Mononuclear cell (primary cell): ENCODE results near the gene UQCRH. TPM values are rescaled to one million over a fixed set of nuclear protein-coding genes. Genes with fewer than 3 reads are reported as not detected.
"Not testable (repeated sequence)": the region's sequence is repeated elsewhere in the genome, so short reads cannot be mapped to it uniquely, and the experiment has no call there.

Experiments
- H3K27me3 ChIP-seq: 2 replicates; pipeline ENCODE4 v1.6.0; 2011; ENCODE audit warnings: low read length, control low read depth; ENCODE audit not compliant: insufficient read depth
- H3K4me1 ChIP-seq: 2 replicates; pipeline ENCODE4 v1.5.1; 2011; ENCODE audit warnings: mild to moderate bottlenecking, low read length, control low read depth; ENCODE audit not compliant: insufficient read depth
- H3K4me3 ChIP-seq: 2 replicates; pipeline ENCODE4 v1.5.1; 2011; ENCODE audit warnings: mild to moderate bottlenecking, low read length, moderate library complexity
- H3K9me3 ChIP-seq: 2 replicates; pipeline ENCODE4 v1.5.1; 2011; ENCODE audit warnings: low read depth, mild to moderate bottlenecking, control low read depth, low read length
- total RNA-seq: library from RNA; depleted of rRNA; stranded (reverse); fragments of >200 nt; gene quantifications from one replicate; pipeline ENCODE4 v1.2.3, GENCODE V29; 2012

UQCRH gene
- total RNA-seq, 1 donor: 311 TPM

DNA sequence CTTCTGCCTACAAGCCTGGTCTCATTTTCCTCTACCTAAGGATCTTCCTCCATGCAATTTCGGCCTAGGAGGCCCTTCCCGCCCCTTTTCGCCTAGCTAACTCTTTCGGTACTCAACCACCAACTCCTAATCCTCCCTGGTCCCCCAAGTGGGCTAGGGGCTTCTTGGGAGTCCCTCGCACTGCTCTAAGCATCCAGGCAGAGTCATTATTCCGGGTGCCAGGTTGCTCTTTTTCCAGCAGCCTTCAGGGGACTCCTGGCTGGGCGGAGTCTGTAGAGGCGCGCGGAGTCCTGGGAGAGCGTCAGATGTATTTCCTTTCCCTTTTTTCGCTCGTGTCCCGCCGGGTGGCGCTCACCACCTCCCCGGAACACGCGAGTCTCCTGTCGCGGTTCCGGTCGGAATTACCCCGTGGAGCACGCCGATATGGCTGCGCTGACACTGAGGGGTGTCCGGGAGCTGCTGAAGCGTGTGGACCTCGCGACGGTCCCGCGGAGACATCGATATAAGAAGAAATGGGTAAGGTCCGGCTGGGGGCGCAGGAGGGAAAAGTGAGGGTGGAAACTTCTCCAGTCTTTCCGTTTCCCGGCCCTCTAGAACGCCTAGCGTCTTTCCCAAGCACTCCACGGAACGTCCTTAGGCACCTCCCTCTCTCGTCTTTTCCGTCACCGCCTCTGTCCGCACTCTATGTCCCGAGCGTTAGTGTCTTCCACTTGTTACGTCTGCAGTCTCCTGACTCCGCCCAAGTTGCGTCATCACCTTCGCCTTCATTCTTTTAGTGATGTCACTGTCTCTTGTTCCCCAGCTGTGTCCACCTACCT lies 37.1 kb downstream of the UQCRH start, which contains the start of gene NSUN4:
Gene NSUN4, plus strand, starts transcription at position 404 of the 818 bp plus-strand sequence. Its CDS starts 20 bp downstream, at position 424.
- Histone ChIP-seq H3K27me3 (no peaks in the 10 kb centered on the region), H3K9me3 (no peaks in the 10 kb centered on the region), H3K4me3 (peak within 1 kb of the TSS; percentile 95), H3K4me1 (peaks cover 15% of the 10 kb centered on the region)

DNA sequence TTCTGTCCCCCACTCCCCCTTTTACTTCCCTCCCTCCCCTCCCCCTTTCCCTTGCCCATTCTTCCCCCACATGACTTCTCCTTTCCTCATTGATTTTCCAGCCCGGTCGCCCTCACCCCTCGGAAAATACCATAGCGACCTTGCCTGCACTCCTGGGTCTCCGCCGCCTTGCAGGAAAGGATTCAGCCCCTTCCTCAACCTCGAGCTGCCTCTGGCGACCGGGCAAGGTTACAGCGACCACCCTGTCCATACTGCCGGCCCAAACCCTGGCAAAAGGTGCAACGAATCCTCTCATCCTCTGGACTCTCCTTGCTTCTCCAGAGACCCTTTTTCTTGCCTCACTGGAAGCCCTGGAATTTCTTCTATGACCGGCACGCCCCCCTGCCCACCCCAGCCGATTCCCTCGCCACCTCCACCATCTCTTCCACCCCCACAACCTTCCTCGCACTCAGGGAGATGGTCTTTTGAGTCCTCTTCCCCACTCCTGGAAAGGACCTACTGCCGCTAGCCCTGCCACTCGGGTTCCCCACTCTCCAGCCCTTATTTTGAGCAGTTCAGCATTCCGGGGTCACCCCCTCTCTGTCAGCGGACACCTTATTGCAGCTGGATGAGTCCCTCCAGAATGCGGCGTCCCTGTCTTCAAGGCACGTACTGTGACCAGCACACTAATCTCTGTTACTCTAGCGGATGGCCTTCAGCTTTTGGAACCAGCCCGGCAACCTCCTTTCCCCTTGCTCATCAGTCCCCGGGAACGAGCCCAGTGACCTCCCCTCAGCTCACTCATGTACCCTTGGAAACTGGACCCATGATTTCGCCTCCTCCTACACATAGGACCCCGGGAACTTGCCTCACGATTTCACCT lies 38.0 kb downstream of the UQCRH start:
- Histone ChIP-seq H3K4me1 (peaks cover 15% of the 10 kb centered on the region), H3K9me3 (no peaks in the 10 kb centered on the region), H3K27me3 (no peaks in the 10 kb centered on the region), H3K4me3 (peak overlapping the region; percentile 95)

- no peaks in the 10 kb centered on the region for H3K9me3 ChIP-seq
- H3K27me3 ChIP-seq: no peaks in the 10 kb centered on the region
- H3K4me3 ChIP-seq: no peak overlapping the region
- peaks cover 15% of the 10 kb centered on the region for H3K4me1 ChIP-seq
Measured at GRCh38 chr1:46342084-46342656, 38.7 kb downstream of the UQCRH start.

GRCh38 chr1:46342677-46343350 lies 39.3 kb downstream of the UQCRH start:
- Histone ChIP-seq H3K27me3 (no peaks in the 10 kb centered on the region), H3K4me3 (no peak overlapping the region), H3K4me1 (peaks cover 17% of the 10 kb centered on the region), H3K9me3 (no peaks in the 10 kb centered on the region)

GRCh38 chr1:46343351-46343695 lies 39.8 kb downstream of the UQCRH start:
- no peaks in the 10 kb centered on the region for H3K9me3 ChIP-seq
- H3K4me1 ChIP-seq: peaks cover 22% of the 10 kb centered on the region
- H3K4me3 ChIP-seq: no peak overlapping the region
- H3K27me3 ChIP-seq: no peaks in the 10 kb centered on the region

GRCh38 chr1:46343705-46344104 lies 40.2 kb downstream of the UQCRH start:
- Histone ChIP-seq H3K9me3 (no peaks in the 10 kb centered on the region), H3K4me1 (peaks cover 23% of the 10 kb centered on the region), H3K27me3 (no peaks in the 10 kb centered on the region), H3K4me3 (no peak overlapping the region)

DNA sequence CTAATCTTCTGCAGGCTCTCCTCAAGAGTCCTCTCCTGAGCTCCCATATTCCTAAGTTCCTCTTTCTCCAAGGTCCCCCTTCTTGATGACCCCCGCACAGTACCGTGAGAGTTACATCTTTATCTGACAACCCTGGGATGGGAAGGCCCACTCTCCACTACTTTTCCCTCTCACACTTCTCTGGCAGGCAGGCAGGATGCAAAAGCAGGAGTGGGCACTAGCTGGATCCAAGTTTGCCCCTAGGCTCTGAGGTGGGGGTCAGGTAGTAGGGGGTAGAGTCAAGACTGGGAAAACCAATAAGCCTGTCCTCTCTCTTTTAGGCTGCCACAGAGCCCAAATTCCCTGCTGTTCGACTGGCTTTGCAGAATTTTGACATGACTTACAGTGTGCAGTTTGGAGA lies 41.0 kb downstream of the UQCRH start:
- no peaks in the 10 kb centered on the region for H3K9me3 ChIP-seq
- H3K4me1 ChIP-seq: peaks cover 24% of the 10 kb centered on the region
- H3K27me3 ChIP-seq: no peaks in the 10 kb centered on the region
- H3K4me3 ChIP-seq: no peak overlapping the region

DNA sequence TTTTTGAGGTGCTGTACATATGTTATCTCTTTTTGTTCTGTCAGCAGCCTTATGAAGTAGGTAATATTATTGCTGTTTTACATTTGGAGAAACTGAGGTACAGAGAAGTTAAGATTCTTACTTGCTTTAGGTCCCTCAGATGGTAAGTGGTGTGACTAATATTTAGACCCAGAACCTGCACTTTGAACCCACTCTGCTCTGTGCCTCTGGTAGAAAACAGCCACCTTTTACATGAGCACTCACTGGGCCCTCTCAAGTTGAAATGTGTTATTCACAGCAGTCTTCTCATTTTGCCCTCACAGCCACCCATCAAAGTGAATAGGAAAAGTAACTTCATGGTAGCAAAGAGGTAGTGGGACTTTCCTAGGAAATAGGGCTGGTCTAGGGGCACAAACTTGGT lies 41.8 kb downstream of the UQCRH start:
- peaks cover 26% of the 10 kb centered on the region for H3K4me1 ChIP-seq
- H3K9me3 ChIP-seq: no peaks in the 10 kb centered on the region
- no peaks in the 10 kb centered on the region for H3K27me3 ChIP-seq

GRCh38 chr1:46352363-46352762 lies 48.9 kb downstream of the UQCRH start:
- Histone ChIP-seq H3K4me1 (peaks cover 22% of the 10 kb centered on the region), H3K9me3 (no peaks in the 10 kb centered on the region), H3K4me3 (no peak overlapping the region), H3K27me3 (no peaks in the 10 kb centered on the region)

More for the DNA sequence above, 41.8 kb downstream of the UQCRH start:
- no peak overlapping the region for H3K4me3 ChIP-seq

GRCh38 chr1:46355920-46356319 lies 52.4 kb downstream of the UQCRH start:
- not testable (repeated sequence) for H3K9me3 ChIP-seq, H3K4me1 ChIP-seq, H3K4me3 ChIP-seq, H3K27me3 ChIP-seq

- Histone ChIP-seq H3K27me3 (no peaks in the 10 kb centered on the region), H3K4me3 (no peak overlapping the region), H3K9me3 (no peaks in the 10 kb centered on the region), H3K4me1 (peaks cover 3% of the 10 kb centered on the region)
Measured at GRCh38 chr1:46362158-46362557, 58.7 kb downstream of the UQCRH start.

DNA sequence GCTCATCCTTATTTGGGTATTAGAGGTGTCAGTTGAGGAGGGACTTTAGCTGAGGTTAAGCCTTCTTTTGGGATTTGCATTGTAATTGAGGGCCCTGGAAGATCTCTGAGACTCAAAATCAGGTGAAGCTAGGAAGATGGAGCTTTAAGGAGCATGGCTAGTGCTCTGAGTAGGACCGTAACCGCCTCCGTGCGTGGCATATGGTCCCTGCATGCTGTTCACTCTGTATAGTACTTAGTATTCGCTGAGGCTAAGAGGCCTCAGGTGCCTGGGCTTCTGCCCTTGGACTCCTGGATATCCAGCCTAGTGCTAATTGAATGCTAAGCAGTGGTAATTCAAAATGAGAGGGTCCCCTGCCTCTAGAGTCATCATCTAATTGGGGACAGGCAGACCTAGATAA lies 59.6 kb downstream of the UQCRH start:
- no peaks in the 10 kb centered on the region for H3K4me1 ChIP-seq
- no peaks in the 10 kb centered on the region for H3K27me3 ChIP-seq
- no peaks in the 10 kb centered on the region for H3K9me3 ChIP-seq
- no peak overlapping the region for H3K4me3 ChIP-seq

- H3K9me3 ChIP-seq: no peaks in the 10 kb centered on the region
- H3K27me3 ChIP-seq: no peaks in the 10 kb centered on the region
- no peak overlapping the region for H3K4me3 ChIP-seq
- peaks cover 2% of the 10 kb centered on the region for H3K4me1 ChIP-seq
Measured at GRCh38 chr1:46364612-46365011, 61.1 kb downstream of the UQCRH start.

DNA sequence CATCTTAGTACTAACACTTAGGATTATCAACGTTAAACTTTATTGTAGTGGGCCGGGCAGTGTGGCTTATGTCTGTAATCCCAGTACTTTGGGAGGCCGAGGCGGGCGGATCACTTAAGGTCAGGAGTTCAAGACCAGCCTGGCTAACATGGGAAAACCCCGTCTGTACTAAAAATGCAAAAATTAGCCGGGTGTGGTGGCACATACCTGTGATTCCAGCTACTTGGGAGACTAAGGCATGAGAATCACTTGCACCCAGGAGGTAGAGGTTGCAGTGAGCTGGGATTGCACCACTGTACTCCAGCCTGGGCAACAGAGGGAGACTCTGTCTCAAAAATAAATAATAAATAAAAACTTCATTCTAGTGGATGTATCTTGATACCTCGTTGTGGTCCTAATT lies 62.3 kb downstream of the UQCRH start:
- H3K9me3 ChIP-seq, H3K4me3 ChIP-seq, H3K27me3 ChIP-seq: not testable (repeated sequence)
- peaks cover 14% of the 10 kb centered on the region for H3K4me1 ChIP-seq
